Stomach (tissue), 4 donors: Measurements from ENCODE around the gene LRRC27.

Experiments
- EP300 ChIP-seq: sonication (generic); formaldehyde crosslinking; IDR thresholded peaks from one replicate; pipeline ENCODE4 v1.6.1; 2017; ENCODE audit warnings: antibody characterized with exemption
- POLR2A ChIP-seq, 4 donors: fragments of 450-650 bp; IDR thresholded peaks; one replicate each; pipeline ENCODE4 v1.6.1; 2016; ENCODE audit warnings: antibody characterized with exemption in 4 of 4, control low read depth in 2 of 4, mild to moderate bottlenecking in 1 of 4, moderate library complexity in 1 of 4
- POLR2AphosphoS5 ChIP-seq, 3 donors: sonication (generic); formaldehyde crosslinking; IDR thresholded peaks; one replicate each; pipeline ENCODE4 v1.6.1; 2016; ENCODE audit warnings: antibody characterized with exemption in 3 of 3
- TF ChIP-seq, protein P1 (sequence below), 7 experiments: fragments of 450-650 bp in 4 of 7; fragments of 200-600 bp in 3 of 7; sonication (generic) in 3 of 7; IDR thresholded peaks; one replicate each; pipeline ENCODE4 v1.5.1; 2016 to 2019; ENCODE audit warnings: antibody characterized with exemption in 7 of 7, control low read depth in 2 of 7, mild to moderate bottlenecking in 1 of 7

DNA sequence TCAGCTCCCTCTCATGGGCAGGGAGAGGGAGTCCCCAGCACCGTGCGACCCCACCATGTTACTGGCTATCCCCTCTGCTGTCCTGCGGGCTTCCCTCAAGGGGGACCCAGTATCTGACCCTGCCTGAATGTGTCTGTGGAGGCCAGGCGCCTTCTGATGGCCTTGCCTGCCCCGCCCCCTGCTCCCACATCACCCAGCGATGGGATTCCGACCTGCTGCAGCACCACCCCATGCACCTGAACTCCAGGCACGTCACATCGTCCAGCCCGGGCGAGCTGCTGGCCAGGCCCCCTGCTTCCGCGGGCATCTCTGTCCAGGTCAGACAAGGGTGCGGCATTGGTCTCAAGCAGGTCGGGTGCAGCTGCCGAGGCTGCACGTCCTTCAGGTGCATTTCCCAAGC lies 19.0 kb downstream of the LRRC27 start:
- TF ChIP-seq, protein P1, sequence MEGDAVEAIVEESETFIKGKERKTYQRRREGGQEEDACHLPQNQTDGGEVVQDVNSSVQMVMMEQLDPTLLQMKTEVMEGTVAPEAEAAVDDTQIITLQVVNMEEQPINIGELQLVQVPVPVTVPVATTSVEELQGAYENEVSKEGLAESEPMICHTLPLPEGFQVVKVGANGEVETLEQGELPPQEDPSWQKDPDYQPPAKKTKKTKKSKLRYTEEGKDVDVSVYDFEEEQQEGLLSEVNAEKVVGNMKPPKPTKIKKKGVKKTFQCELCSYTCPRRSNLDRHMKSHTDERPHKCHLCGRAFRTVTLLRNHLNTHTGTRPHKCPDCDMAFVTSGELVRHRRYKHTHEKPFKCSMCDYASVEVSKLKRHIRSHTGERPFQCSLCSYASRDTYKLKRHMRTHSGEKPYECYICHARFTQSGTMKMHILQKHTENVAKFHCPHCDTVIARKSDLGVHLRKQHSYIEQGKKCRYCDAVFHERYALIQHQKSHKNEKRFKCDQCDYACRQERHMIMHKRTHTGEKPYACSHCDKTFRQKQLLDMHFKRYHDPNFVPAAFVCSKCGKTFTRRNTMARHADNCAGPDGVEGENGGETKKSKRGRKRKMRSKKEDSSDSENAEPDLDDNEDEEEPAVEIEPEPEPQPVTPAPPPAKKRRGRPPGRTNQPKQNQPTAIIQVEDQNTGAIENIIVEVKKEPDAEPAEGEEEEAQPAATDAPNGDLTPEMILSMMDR (IDR thresholded peaks at IDR 0.05) = no peak
- no peak for TF ChIP-seq POLR2AphosphoS5 (IDR thresholded peaks at IDR 0.05)
- TF ChIP-seq POLR2A (IDR thresholded peaks at IDR 0.05) = no peak
- no peak for TF ChIP-seq EP300
